Stomach (tissue), 9 donors: ENCODE measurements around the gene NRF1. TPM values are rescaled to one million over a fixed set of nuclear protein-coding genes. Genes with fewer than 3 reads are reported as not detected.

Experiments
- DNase-seq, 2 donors: peaks; one replicate each; pipeline versions ENCODE4 v3.0.0 to v3.0.0-alpha.2; 2013 to 2019
- H3K27ac ChIP-seq, 5 donors: fragments of 200-600 bp in 4 of 5; sonication (generic) in 4 of 5; one replicate each; pipeline ENCODE4 v1.5.1; 2013 to 2019; ENCODE audit warnings: mild to moderate bottlenecking in 1 of 5, moderate library complexity in 1 of 5
- H3K27me3 ChIP-seq, 3 donors: fragments of 200-600 bp; sonication (generic); one replicate each; pipeline ENCODE4 v1.5.1; 2017 to 2019; ENCODE audit warnings: mixed run types in 1 of 3
- H3K36me3 ChIP-seq, 4 donors: fragments of 200-600 bp; sonication (generic); 1 replicate in 3 of 4; 2 replicates in 1 of 4; pipeline ENCODE4 v1.5.1; 2016 to 2019
- H3K4me1 ChIP-seq, 4 donors: fragments of 200-600 bp; sonication (generic); one replicate each; pipeline ENCODE4 v1.5.1; 2016 to 2019
- H3K4me3 ChIP-seq, 4 donors: fragments of 200-600 bp; sonication (generic) in 3 of 4; one replicate each; pipeline ENCODE4 v1.5.1; 2016 to 2019; ENCODE audit warnings: mild to moderate bottlenecking in 1 of 4
- H3K9me3 ChIP-seq, 4 donors: fragments of 200-600 bp; sonication (generic); one replicate each; pipeline ENCODE4 v1.5.1; 2016 to 2019
- CTCF ChIP-seq, 7 experiments: fragments of 450-650 bp in 4 of 7; fragments of 200-600 bp in 3 of 7; sonication (generic) in 3 of 7; IDR thresholded peaks; one replicate each; pipeline ENCODE4 v1.5.1; 2016 to 2019; ENCODE audit warnings: antibody characterized with exemption in 7 of 7, control low read depth in 2 of 7, mild to moderate bottlenecking in 1 of 7
- EP300 ChIP-seq: sonication (generic); formaldehyde crosslinking; IDR thresholded peaks from one replicate; pipeline ENCODE4 v1.6.1; 2017; ENCODE audit warnings: antibody characterized with exemption
- POLR2A ChIP-seq, 4 donors: fragments of 450-650 bp; IDR thresholded peaks; one replicate each; pipeline ENCODE4 v1.6.1; 2016; ENCODE audit warnings: antibody characterized with exemption in 4 of 4, control low read depth in 2 of 4, mild to moderate bottlenecking in 1 of 4, moderate library complexity in 1 of 4
- POLR2AphosphoS5 ChIP-seq, 3 donors: sonication (generic); formaldehyde crosslinking; IDR thresholded peaks; one replicate each; pipeline ENCODE4 v1.6.1; 2016; ENCODE audit warnings: antibody characterized with exemption in 3 of 3
- WGBS, 5 donors: extraction: QIAGEN DNeasy Blood & Tissue Kit in 3 of 5; methylation state at CpG; one replicate each; pipeline versions ENCODE4 v1.1.5 to v1.1.7; 2013 to 2018; 5-methylcytosine and 5-hydroxymethylcytosine counted together
- intact Hi-C: fragments of 100-400 bp; cut with DNase I; formaldehyde crosslinking; loops from one replicate; pipeline ENCODE4 v1.15.1; 2023; ENCODE audit warnings: low total_unique reads
- polyA plus RNA-seq, 3 donors: library from polyadenylated mRNA; stranded (reverse); fragments of 200-250 nt; gene quantifications; one replicate each; pipeline ENCODE4 v1.2.3, GENCODE V29; 2013
- total RNA-seq, 5 donors: library from RNA; depleted of rRNA; stranded (reverse); fragments of >200 nt; gene quantifications; one replicate each; pipeline versions ENCODE4 v1.1.0 to v1.2.3, GENCODE V29; 2014 to 2016
- donor health status: healthy with polysubstance abuse.
- donor health status: Bipolar disorder and iron deficiency.
- donor health status: healthy.

Gene NRF1
- total and polyA plus RNA-seq, 8 donors, result 3.2 to 58.3 (median 10.1) TPM

GRCh38 chr7:129719980-129720732, 108.6 kb downstream of the NRF1 start:
- Histone ChIP-seq H3K4me1 (peaks cover 0 to 11% (median 4%) of the 10 kb centered on the region in 4 donors), H3K27me3 (no peaks in the 10 kb centered on the region), H3K27ac (peak overlapping the region in 1 of 5 donors; percentile 4), H3K36me3 (peaks cover 24 to 95% (median 84%) of the 10 kb centered on the region in 4 donors), H3K9me3 (no peaks in the 10 kb centered on the region), H3K4me3 (no peak overlapping the region)
- WGBS, 5 donors, result 76 to 83% (median 79%) methylated on average over 6 of the region's 6 CpGs
- intact Hi-C loops, result no loop called here
- DNase-seq, result no peak
- TF ChIP-seq POLR2A (IDR thresholded peaks at IDR 0.05) (no peak), POLR2AphosphoS5 (IDR thresholded peaks at IDR 0.05) (no peak), CTCF (IDR thresholded peaks at IDR 0.05) (no peak), EP300 (no peak)

- TF ChIP-seq CTCF (IDR thresholded peaks at IDR 0.05) (no peak), EP300 (no peak), POLR2A (IDR thresholded peaks at IDR 0.05) (no peak), POLR2AphosphoS5 (IDR thresholded peaks at IDR 0.05) (no peak)
- Histone ChIP-seq H3K36me3 (peaks cover 24 to 93% (median 87%) of the 10 kb centered on the region in 4 donors), H3K4me1 (peaks cover 0 to 11% (median 4%) of the 10 kb centered on the region in 4 donors), H3K27ac (no peak overlapping the region), H3K9me3 (no peaks in the 10 kb centered on the region), H3K27me3 (no peaks in the 10 kb centered on the region), H3K4me3 (no peak overlapping the region)
- no peak for DNase-seq
- intact Hi-C loops, result no loop called here
- 58 to 82% (median 69%) methylated on average over 1 of the region's 1 CpG for WGBS, 5 donors
Measured at GRCh38 chr7:129721068-129721467, 109.5 kb downstream of the NRF1 start.

GRCh38 chr7:129723679-129724078, 112.2 kb downstream of the NRF1 start:
- H3K4me1 ChIP-seq, result peaks cover 0 to 11% (median 4%) of the 10 kb centered on the region in 4 donors
- no peaks in the 10 kb centered on the region for H3K9me3 ChIP-seq
- no peak for DNase-seq
- H3K27ac ChIP-seq, result no peak overlapping the region
- WGBS, 5 donors, result 94 to 100% (median 100%) methylated on average over 1 of the region's 1 CpG
- peaks cover 21 to 94% (median 88%) of the 10 kb centered on the region in 4 donors for H3K36me3 ChIP-seq
- H3K4me3 ChIP-seq, result no peak overlapping the region
- TF ChIP-seq EP300 (no peak), POLR2A (IDR thresholded peaks at IDR 0.05) (no peak), CTCF (IDR thresholded peaks at IDR 0.05) (no peak), POLR2AphosphoS5 (IDR thresholded peaks at IDR 0.05) (no peak)
- H3K27me3 ChIP-seq, result no peaks in the 10 kb centered on the region
- intact Hi-C loops, result no loop called here

GRCh38 chr7:129724796-129725195, 113.3 kb downstream of the NRF1 start:
- TF ChIP-seq CTCF (IDR thresholded peaks at IDR 0.05), result no peak
- TF ChIP-seq POLR2AphosphoS5 (IDR thresholded peaks at IDR 0.05), result no peak
- intact Hi-C loops, result no loop called here
- H3K36me3 ChIP-seq, result peaks cover 21 to 94% (median 88%) of the 10 kb centered on the region in 4 donors

More at GRCh38 chr7:129724796-129725195, 113.3 kb downstream of the NRF1 start:
- Histone ChIP-seq H3K4me1 (peaks cover 0 to 9% (median 4%) of the 10 kb centered on the region in 4 donors), H3K9me3 (no peaks in the 10 kb centered on the region), H3K27ac (no peak overlapping the region), H3K4me3 (no peak overlapping the region), H3K27me3 (no peaks in the 10 kb centered on the region)
- DNase-seq, result no peak
- WGBS, 5 donors, result 79 to 98% (median 97%) methylated on average over 3 of the region's 3 CpGs
